NCI-H128 (cell line): ENCODE data around the gene GDPD5.

Experiments used
- DNase-seq: peaks from one replicate; lab custom pipeline; 2025; ENCODE audit not compliant: unreplicated experiment; lab: John Stamatoyannopoulos, UW

The GDPD5 gene

GRCh38 chr11:75406338-75406777, 119.4 kb downstream of the GDPD5 start:
- DNase-seq: no peak

- no peak for DNase-seq
Measured at GRCh38 chr11:75403983-75404658, 121.6 kb downstream of the GDPD5 start.

- DNase-seq: no peak
Measured at GRCh38 chr11:75403037-75403436, 122.7 kb downstream of the GDPD5 start.

DNA sequence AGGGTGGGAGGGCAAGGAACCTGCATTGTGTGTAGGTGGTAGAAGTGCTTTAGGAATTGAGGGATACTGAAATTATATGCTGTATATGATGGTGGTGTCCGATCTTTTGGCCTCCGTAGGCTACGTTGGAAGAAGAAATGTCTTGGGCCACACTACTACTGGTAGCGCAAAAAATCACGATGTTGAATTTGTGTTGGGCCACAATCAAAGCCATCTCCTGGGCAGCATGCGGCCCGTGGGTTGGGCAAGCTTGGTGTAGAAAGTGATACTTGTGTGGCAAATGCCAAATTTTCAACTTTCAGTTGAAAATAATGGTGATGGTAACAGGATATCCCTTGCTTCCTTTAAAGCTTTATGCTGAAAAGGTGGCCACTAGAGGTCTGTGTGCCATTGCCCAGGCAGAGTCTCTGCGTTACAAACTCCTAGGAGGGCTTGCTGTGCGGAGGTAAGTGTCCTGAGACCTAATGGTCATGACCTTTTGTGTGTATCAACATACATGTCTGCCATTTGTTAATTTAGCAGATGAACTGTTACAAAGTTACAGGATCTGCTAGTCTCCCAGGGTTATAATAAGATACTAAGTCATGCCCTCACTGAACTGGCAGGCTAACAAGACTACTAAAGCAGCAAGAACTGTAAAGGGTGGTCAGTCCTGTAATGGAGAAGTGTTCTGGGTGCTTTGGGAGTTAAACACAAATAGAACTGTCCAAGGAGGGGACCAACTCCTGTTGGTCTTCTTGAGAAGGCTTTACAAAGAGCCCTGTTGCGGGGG, 123.6 kb downstream of the GDPD5 start:
- no peak for DNase-seq

DNA sequence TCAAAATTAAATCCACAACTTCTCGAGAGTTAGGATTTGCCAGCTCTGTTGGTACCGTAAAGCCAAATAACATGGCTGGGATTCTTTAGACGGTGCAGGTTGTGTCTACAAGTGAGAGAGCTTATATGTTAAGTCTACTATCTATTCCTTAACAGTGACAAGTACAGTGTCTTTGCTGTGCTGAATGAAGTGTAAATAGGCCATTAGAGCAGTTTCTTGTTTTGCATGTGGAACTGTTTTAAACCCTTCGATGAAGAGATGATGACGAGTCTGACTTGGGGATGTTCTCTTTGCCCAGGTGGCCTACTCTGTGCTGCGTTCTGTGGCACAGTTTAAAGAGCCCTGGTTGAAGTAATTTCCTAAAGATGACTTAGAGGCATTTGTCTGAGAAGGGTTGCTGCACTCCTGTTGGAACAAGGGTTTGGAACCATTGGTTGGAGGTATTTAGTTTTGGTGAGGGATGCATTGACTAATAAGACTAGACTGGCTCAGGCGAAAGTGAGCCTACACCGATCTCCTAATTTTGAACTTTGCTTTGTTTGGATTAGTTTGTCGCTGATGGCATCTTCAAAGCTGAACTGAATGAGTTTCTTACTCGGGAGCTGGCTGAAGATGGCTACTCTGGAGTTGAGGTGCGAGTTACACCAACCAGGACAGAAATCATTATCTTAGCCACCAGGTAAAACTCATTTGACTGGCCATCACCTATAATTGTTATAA, 125.4 kb downstream of the GDPD5 start:
- DNase-seq: no peak

DNA sequence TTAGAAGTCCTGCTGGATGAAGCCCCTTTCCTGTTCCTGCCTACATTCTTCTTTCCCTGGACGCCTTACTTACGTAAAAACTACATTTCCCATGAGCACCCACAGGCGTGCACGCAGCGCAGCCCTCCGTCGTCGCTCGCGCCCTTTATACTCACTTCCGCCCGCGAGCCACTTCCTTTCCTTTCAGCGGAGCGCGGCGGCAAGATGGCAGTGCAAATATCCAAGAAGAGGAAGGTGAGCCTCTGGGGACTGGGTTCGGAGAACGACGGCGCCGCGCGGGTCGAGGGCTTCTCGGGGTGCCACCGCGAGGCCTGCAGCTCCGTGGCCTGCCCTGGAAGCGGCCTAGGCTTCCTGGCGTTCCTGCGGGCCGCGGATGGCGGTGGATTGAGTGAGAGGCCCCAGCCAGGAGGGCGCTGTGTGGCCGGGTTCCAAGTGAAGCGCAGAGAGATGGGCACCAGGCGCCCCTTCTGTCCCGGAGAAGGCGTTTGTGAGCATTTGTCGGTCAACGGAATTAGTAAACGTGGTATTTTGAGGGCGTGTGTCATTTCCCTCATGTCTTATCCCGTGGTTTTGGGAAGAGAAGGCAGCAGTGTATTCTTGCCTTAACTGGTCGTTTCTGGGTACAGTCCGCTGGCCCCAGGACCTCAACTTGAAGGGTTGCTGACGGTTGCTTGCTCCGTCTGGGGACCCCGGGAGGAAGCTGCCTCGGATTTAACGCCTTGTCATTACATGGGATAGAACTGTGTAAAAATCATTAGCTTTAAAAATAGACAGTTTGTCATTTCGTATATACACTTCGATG, 126.2 kb downstream of the GDPD5 start, which contains the start of gene RPS3:
TSS of gene RPS3 (plus strand) at position 175 of the 802 bp plus-strand sequence. CDS start at position 205, 30 bp downstream.
- peak; percentile 76 for DNase-seq

- DNase-seq: no peak
Measured at GRCh38 chr11:75398906-75399305, 126.8 kb downstream of the GDPD5 start.

DNA sequence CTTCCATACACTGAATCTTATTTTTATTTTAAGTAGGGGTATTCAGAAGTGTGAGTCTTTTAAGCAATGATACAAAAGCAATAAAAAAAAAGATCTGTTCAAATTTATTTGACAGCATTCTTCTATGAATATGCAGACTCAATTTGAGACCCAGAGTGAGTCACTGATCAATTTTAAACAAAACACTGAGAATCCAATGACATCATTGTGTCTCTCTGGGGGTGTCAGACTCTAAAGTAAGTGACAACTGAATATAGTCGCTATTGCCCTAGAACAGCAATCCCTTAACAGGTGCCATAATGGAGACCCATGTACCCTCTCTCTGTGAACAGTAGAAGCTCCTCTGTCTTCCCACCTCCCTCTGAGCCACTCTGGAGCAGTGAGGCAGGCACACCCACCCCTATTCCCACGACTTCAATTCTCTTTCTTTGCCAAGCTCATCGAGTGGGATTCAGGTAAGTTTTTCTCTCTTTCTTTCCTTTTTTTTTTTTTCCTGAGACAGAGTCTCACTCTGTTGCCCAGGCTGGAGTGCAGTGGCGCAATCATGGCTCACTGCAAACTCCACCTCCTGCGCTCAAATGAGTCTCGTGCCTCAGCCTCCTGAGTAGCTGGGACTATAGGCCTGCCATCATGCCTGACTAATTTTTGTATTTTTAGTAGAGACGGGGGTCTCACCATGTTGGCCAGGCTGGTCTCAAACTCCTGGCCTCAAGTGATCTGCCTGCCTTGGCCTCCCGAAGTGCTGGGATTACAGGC, 131.5 kb downstream of the GDPD5 start:
- DNase-seq: no peak

GRCh38 chr11:75389925-75390324, 135.8 kb downstream of the GDPD5 start:
- no peak for DNase-seq

GRCh38 chr11:75389276-75389605, 136.5 kb downstream of the GDPD5 start:
- DNase-seq: no peak

- DNase-seq: peak; percentile 87
Measured at GRCh38 chr11:75388386-75389275, 137.1 kb downstream of the GDPD5 start.

GRCh38 chr11:75387736-75388294, 137.9 kb downstream of the GDPD5 start:
- DNase-seq: no peak

DNA sequence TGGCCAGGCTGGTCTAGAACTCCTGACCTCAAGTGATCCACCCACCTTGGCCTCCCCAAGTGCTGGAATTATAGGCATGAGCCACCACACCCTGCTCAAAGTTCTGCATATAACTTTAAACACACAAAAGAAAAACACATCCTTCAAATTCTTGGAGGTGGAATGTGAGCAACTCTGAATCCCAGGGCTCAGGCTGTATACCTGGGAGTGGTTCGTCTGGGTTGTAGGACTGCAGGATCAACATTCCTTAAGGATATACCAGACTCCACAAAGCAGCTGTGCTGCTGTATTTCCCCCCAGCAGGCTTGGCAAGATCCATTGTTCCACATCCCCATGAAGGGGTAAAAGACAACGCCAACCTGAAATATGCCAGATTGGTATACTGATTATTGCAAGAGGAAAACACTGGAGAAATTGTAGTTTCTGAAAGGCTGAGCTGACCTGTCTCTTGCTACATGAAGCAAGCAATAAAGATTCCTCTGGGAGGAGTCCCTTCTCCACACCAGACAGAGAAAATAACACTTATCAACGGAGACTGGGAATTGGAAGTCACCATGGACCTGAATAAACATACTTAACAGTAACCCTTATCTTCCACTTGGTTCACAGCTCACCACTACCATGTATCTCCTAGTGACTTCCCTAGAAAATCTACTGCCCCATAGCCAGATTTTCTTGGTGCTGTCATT, 138.7 kb downstream of the GDPD5 start:
- no peak for DNase-seq
